K562 (cell line): ENCODE results near the gene TIMP2. TPM values are rescaled to one million over a fixed set of nuclear protein-coding genes. Genes with fewer than 3 reads are reported as not detected.

Experiments
- AFF4 ChIP-seq: sonication (generic); formaldehyde crosslinking; IDR thresholded peaks from 2 replicates; pipeline ENCODE4 v1.8.0; 2023; ENCODE audit warnings: mild to moderate bottlenecking, missing genetic modification reagents
- BCOR ChIP-seq: fragments of 450-650 bp; IDR thresholded peaks from 2 replicates; pipeline ENCODE4 v1.6.1; 2016
- FOXJ3 ChIP-seq: sonication (generic); formaldehyde crosslinking; IDR thresholded peaks from 2 replicates; pipeline ENCODE4 v1.4.0; 2020; ENCODE audit warnings: mild to moderate bottlenecking, missing genetic modification reagents
- FOXM1 ChIP-seq, 2 experiments: fragments of 450-650 bp in 1 of 2; sonication (generic) in 1 of 2; formaldehyde crosslinking in 1 of 2; IDR thresholded peaks; 2 replicates each; pipeline versions ENCODE4 v1.6.1 to v1.9.0; 2017 to 2022; ENCODE audit warnings: low read depth in 2 of 2, mild to moderate bottlenecking in 2 of 2, missing genetic modification reagents in 1 of 2, moderate library complexity in 1 of 2
- HBP1 ChIP-seq: fragments of 450-650 bp; formaldehyde crosslinking; IDR thresholded peaks from 2 replicates; pipeline ENCODE4 v1.4.0; 2022; ENCODE audit warnings: missing genetic modification characterization
- HCFC1 ChIP-seq: IDR thresholded peaks from 2 replicates; pipeline ENCODE4 v1.6.1; 2012; ENCODE audit warnings: low read depth, low read length, improper control_type of control experiment
- MLX ChIP-seq, 2 experiments: fragments of 450-650 bp in 1 of 2; sonication (generic) in 1 of 2; formaldehyde crosslinking; conservative IDR thresholded peaks; 2 replicates each; pipeline versions ENCODE4 v1.4.0 to v1.8.1; 2020 to 2022; ENCODE audit warnings: mild to moderate bottlenecking in 1 of 2, missing genetic modification reagents in 1 of 2
- MYC ChIP-seq, 2 experiments: fragments of 250-450 bp in 1 of 2; sonication (Bioruptor Pico) in 1 of 2; IDR thresholded peaks; 2 replicates each; pipeline versions ENCODE4 v1.5.1 to v1.6.1; 2012 to 2021; ENCODE audit warnings: low read depth in 2 of 2, borderline replicate concordance in 1 of 2, improper control_type of control experiment in 1 of 2, low read length in 1 of 2, mild to moderate bottlenecking in 1 of 2, moderate library complexity in 1 of 2
- SAP30 ChIP-seq: fragments of 200-600 bp; sonication (generic); IDR thresholded peaks from 2 replicates; pipeline ENCODE4 v1.6.1; 2012; ENCODE audit warnings: borderline replicate concordance, low read depth, mild to moderate bottlenecking, moderate library complexity, low read length, control low read depth, inconsistent platforms; ENCODE audit not compliant: insufficient read depth, poor library complexity, severe bottlenecking
- SLC30A9 ChIP-seq: fragments of 250-450 bp; sonication (Bioruptor Pico); IDR thresholded peaks from 2 replicates; pipeline ENCODE4 v1.8.0; 2022; ENCODE audit warnings: mild to moderate bottlenecking, moderate library complexity
- U2AF1 ChIP-seq: fragments of 200-400 bp; formaldehyde crosslinking; optimal IDR thresholded peaks from 2 replicates; pipeline ENCODE3; 2017; ENCODE audit warnings: mild to moderate bottlenecking, low read depth, low read length, moderate library complexity
- ZKSCAN8 ChIP-seq: fragments of 200-800 bp; sonication (Bioruptor generic); IDR thresholded peaks from 2 replicates; pipeline ENCODE4 v1.6.1; 2016; ENCODE audit warnings: missing genetic modification characterization, missing compliant biosample characterization
- polyA plus RNA-seq, 8 experiments: library from polyadenylated mRNA; depleted of rRNA in 4 of 8; stranded (reverse) in 5 of 8; unstranded in 3 of 8; fragments of >200 nt; fragmentation: Nextera tagmentation in 2 of 8; fragmentation: Illumina TruSeq in 1 of 8; extraction: Ambion mirVana in 2 of 8; extraction: Trizol in 1 of 8; gene quantifications; 2 replicates each; pipeline versions ENCODE4 v1.2.1 to v1.2.3, GENCODE V29; 2011 to 2014; ENCODE audit warnings: inconsistent platforms in 1 of 8, missing spikeins in 1 of 8
- total RNA-seq, 7 experiments: library from RNA; depleted of rRNA in 6 of 7; stranded (reverse); fragments of >200 nt in 6 of 7; fragmentation: Illumina TruSeq in 2 of 7; extraction: Trizol in 2 of 7; gene quantifications; 2 replicates each; pipeline versions ENCODE4 v1.2.1 to v1.2.3, GENCODE V29; 2011 to 2021; ENCODE audit warnings: low replicate concordance in 1 of 7
- TF ChIP-seq, protein P1 (sequence below): fragments of 450-650 bp; IDR thresholded peaks from 2 replicates; pipeline ENCODE4 v1.6.1; 2017; ENCODE audit warnings: antibody characterized with exemption
- TF ChIP-seq, protein P2 (sequence below), 3 experiments: fragments of 200-800 bp in 1 of 3; sonication (Bioruptor generic) in 1 of 3; sonication (generic) in 1 of 3; formaldehyde crosslinking in 1 of 3; IDR thresholded peaks; 2 replicates each; pipeline versions ENCODE4 v1.6.1 to v1.8.0; 2016 to 2022; ENCODE audit warnings: mild to moderate bottlenecking in 2 of 3, missing compliant biosample characterization in 2 of 3, missing genetic modification characterization in 2 of 3, missing genetic modification reagents in 1 of 3

TIMP2 gene
- total and polyA plus RNA-seq, 9 of the 15 experiments (the other 6 are each of a cell fraction or from before 2014, with no cell fraction given): 0.55 TPM; not detected in 8

- TF ChIP-seq FOXM1 (IDR thresholded peaks at IDR 0.05; ENCODE audit: low read depth) (peak; percentile 95), FOXM1 (CRISPR knock-in tag; IDR thresholded peaks at IDR 0.05; ENCODE audit: low read depth) (no peak; the same call in 1 of the 2 replicates), U2AF1 (peak; percentile 54), HCFC1 (peak; percentile 74), AFF4 (CRISPR knock-in tag) (peak; percentile 46; the same call in 1 of the 2 replicates), SAP30 (peak; percentile 56), MYC (IDR thresholded peaks at IDR 0.05; ENCODE audit: low read depth, low read length) (peak; percentile 94), MYC (CRISPR knock-in tag; IDR thresholded peaks at IDR 0.05; ENCODE audit: borderline replicate concordance, low read depth) (peak; percentile 94), FOXJ3 (CRISPR knock-in tag) (no peak), MLX (CRISPR knock-in tag; conservative IDR thresholded peaks at IDR 0.05) (0 out of 4 replicates have a peak, but pooled peaks of 1 of the 2 experiments have one; percentile 45), HBP1 (CRISPR knock-in tag) (peak; percentile 78; the same call in 1 of the 2 replicates), SLC30A9 (CRISPR knock-in tag) (no peak), BCOR (no peak), ZKSCAN8 (CRISPR knock-in tag) (no peak)
- TF ChIP-seq, protein P1, sequence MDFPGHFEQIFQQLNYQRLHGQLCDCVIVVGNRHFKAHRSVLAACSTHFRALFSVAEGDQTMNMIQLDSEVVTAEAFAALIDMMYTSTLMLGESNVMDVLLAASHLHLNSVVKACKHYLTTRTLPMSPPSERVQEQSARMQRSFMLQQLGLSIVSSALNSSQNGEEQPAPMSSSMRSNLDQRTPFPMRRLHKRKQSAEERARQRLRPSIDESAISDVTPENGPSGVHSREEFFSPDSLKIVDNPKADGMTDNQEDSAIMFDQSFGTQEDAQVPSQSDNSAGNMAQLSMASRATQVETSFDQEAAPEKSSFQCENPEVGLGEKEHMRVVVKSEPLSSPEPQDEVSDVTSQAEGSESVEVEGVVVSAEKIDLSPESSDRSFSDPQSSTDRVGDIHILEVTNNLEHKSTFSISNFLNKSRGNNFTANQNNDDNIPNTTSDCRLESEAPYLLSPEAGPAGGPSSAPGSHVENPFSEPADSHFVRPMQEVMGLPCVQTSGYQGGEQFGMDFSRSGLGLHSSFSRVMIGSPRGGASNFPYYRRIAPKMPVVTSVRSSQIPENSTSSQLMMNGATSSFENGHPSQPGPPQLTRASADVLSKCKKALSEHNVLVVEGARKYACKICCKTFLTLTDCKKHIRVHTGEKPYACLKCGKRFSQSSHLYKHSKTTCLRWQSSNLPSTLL: no peak
- TF ChIP-seq, protein P2, sequence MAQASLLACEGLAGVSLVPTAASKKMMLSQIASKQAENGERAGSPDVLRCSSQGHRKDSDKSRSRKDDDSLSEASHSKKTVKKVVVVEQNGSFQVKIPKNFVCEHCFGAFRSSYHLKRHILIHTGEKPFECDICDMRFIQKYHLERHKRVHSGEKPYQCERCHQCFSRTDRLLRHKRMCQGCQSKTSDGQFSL (CRISPR knock-in tag; IDR thresholded peaks at IDR 0.05): 0 out of 2 replicates have a peak, but pooled peaks have one; percentile 53
- TF ChIP-seq, protein P2 (tag; IDR thresholded peaks at IDR 0.05): no peak
Measured at GRCh38 chr17:78840780-78841611, 84.2 kb downstream of the TIMP2 start, which contains the start of gene USP36 (continued).
